Skeletal muscle satellite cell (primary cell): ENCODE data around the gene TMEM131.

Experiments used
- H3K27me3 ChIP-seq: 2 replicates; pipeline ENCODE4 v1.7.0; 2013; ENCODE audit warnings: low read length; ENCODE audit not compliant: control insufficient read depth, insufficient read depth
- H3K36me3 ChIP-seq: 2 replicates; pipeline ENCODE4 v1.7.0; 2013; ENCODE audit warnings: mild to moderate bottlenecking, control low read depth, low read length; ENCODE audit not compliant: insufficient read depth
- H3K4me1 ChIP-seq: 2 replicates; pipeline ENCODE4 v1.7.0; 2013; ENCODE audit warnings: low read length; ENCODE audit not compliant: control insufficient read depth, insufficient read depth
- H3K4me2 ChIP-seq: 2 replicates; pipeline ENCODE4 v1.7.0; 2013; ENCODE audit warnings: mild to moderate bottlenecking, low read length
- H3K4me3 ChIP-seq: 2 replicates; pipeline ENCODE4 v1.7.0; 2013; ENCODE audit warnings: low read length
- H3K9ac ChIP-seq: 2 replicates; pipeline ENCODE4 v1.7.0; 2013; ENCODE audit warnings: mild to moderate bottlenecking, low read depth, low read length, moderate library complexity
- H3K9me3 ChIP-seq: replicated peaks from 2 replicates; pipeline ENCODE4 v1.7.0; 2013; ENCODE audit warnings: mild to moderate bottlenecking, control low read depth, low read length

The TMEM131 gene

GRCh38 chr2:97747285-97747684, 248.5 kb downstream of the TMEM131 start:
- no peak overlapping the region for H3K9ac ChIP-seq
- no peak overlapping the region for H3K4me2 ChIP-seq
- H3K4me3 ChIP-seq = no peak overlapping the region
- no peaks in the 10 kb centered on the region for H3K9me3 ChIP-seq
- H3K4me1 ChIP-seq = peaks cover 28% of the 10 kb centered on the region
- no peaks in the 10 kb centered on the region for H3K27me3 ChIP-seq
- H3K36me3 ChIP-seq = no peaks in the 10 kb centered on the region

- H3K36me3 ChIP-seq = no peaks in the 10 kb centered on the region
- H3K4me2 ChIP-seq = no peak overlapping the region
- H3K27me3 ChIP-seq = no peaks in the 10 kb centered on the region
- H3K4me3 ChIP-seq = no peak overlapping the region
- H3K9me3 ChIP-seq = no peaks in the 10 kb centered on the region
- H3K9ac ChIP-seq = no peak overlapping the region
- peaks cover 29% of the 10 kb centered on the region for H3K4me1 ChIP-seq
These were observed 250.1 kb downstream of the TMEM131 start for GRCh38 chr2:97745474-97746174.

- H3K9me3 ChIP-seq = no peaks in the 10 kb centered on the region
- peaks cover 29% of the 10 kb centered on the region for H3K4me1 ChIP-seq
- H3K4me2 ChIP-seq = no peak overlapping the region
- H3K36me3 ChIP-seq = no peaks in the 10 kb centered on the region
- no peak overlapping the region for H3K9ac ChIP-seq
- no peak overlapping the region for H3K4me3 ChIP-seq
- no peaks in the 10 kb centered on the region for H3K27me3 ChIP-seq
These were observed 251.8 kb downstream of the TMEM131 start for GRCh38 chr2:97743913-97744312.

GRCh38 chr2:97742381-97742847, 253.3 kb downstream of the TMEM131 start:
- Histone ChIP-seq H3K4me3 (no peak overlapping the region), H3K9me3 (no peaks in the 10 kb centered on the region), H3K36me3 (no peaks in the 10 kb centered on the region), H3K4me2 (no peak overlapping the region), H3K27me3 (peaks cover 10% of the 10 kb centered on the region), H3K9ac (no peak overlapping the region), H3K4me1 (peaks cover 20% of the 10 kb centered on the region)

- H3K4me1 ChIP-seq = peaks cover 17% of the 10 kb centered on the region
- no peaks in the 10 kb centered on the region for H3K36me3 ChIP-seq
- H3K27me3 ChIP-seq = peaks cover 17% of the 10 kb centered on the region
- no peak overlapping the region for H3K4me2 ChIP-seq
- H3K4me3 ChIP-seq = no peak overlapping the region
- H3K9ac ChIP-seq = no peak overlapping the region
- no peaks in the 10 kb centered on the region for H3K9me3 ChIP-seq
These were observed 254.1 kb downstream of the TMEM131 start for GRCh38 chr2:97741686-97742085.

GRCh38 chr2:97741251-97741650, 254.5 kb downstream of the TMEM131 start:
- H3K4me2 ChIP-seq = no peak overlapping the region
- no peak overlapping the region for H3K4me3 ChIP-seq
- H3K36me3 ChIP-seq = no peaks in the 10 kb centered on the region
- H3K9me3 ChIP-seq = no peaks in the 10 kb centered on the region
- peaks cover 21% of the 10 kb centered on the region for H3K27me3 ChIP-seq
- no peak overlapping the region for H3K9ac ChIP-seq
- H3K4me1 ChIP-seq = peaks cover 17% of the 10 kb centered on the region

- Histone ChIP-seq H3K9ac (no peak overlapping the region), H3K4me2 (no peak overlapping the region), H3K4me3 (no peak overlapping the region), H3K36me3 (no peaks in the 10 kb centered on the region), H3K9me3 (no peaks in the 10 kb centered on the region), H3K4me1 (peaks cover 17% of the 10 kb centered on the region), H3K27me3 (peaks cover 24% of the 10 kb centered on the region)
These were observed 255.1 kb downstream of the TMEM131 start for GRCh38 chr2:97740590-97741182.

- Histone ChIP-seq H3K4me3 (no peak overlapping the region), H3K4me1 (peaks cover 17% of the 10 kb centered on the region), H3K4me2 (no peak overlapping the region), H3K27me3 (peaks cover 24% of the 10 kb centered on the region), H3K36me3 (no peaks in the 10 kb centered on the region), H3K9me3 (no peaks in the 10 kb centered on the region), H3K9ac (no peak overlapping the region)
These were observed 255.9 kb downstream of the TMEM131 start for GRCh38 chr2:97739893-97740245.

- no peak overlapping the region for H3K4me2 ChIP-seq
- H3K27me3 ChIP-seq = peaks cover 24% of the 10 kb centered on the region
- no peaks in the 10 kb centered on the region for H3K36me3 ChIP-seq
- H3K4me3 ChIP-seq = no peak overlapping the region
- no peak overlapping the region for H3K9ac ChIP-seq
- H3K4me1 ChIP-seq = peaks cover 17% of the 10 kb centered on the region
- no peaks in the 10 kb centered on the region for H3K9me3 ChIP-seq
These were observed 256.5 kb downstream of the TMEM131 start for GRCh38 chr2:97739020-97739892.

- H3K27me3 ChIP-seq = peaks cover 24% of the 10 kb centered on the region
- no peak overlapping the region for H3K9ac ChIP-seq
- no peak overlapping the region for H3K4me3 ChIP-seq
- H3K4me2 ChIP-seq = no peak overlapping the region
- H3K36me3 ChIP-seq = no peaks in the 10 kb centered on the region
- H3K4me1 ChIP-seq = peaks cover 13% of the 10 kb centered on the region
- H3K9me3 ChIP-seq = no peaks in the 10 kb centered on the region
These were observed 257.3 kb downstream of the TMEM131 start for GRCh38 chr2:97738179-97739019.
